GM15510 (cell line): Measurements from ENCODE around the gene SPNS2.

ENCODE experiments used
- POLR2A ChIP-seq: IDR thresholded peaks from 3 replicates; pipeline ENCODE4 v1.6.1; 2011; ENCODE audit warnings: borderline replicate concordance; ENCODE audit not compliant: insufficient read length; ENCODE audit errors: extremely low read depth

The SPNS2 gene

GRCh38 chr17:4492721-4493561, 5.7 kb upstream of the SPNS2 start:
- no peak for TF ChIP-seq POLR2A

GRCh38 chr17:4497101-4497824, 1.4 kb upstream of the SPNS2 start:
- TF ChIP-seq POLR2A: no peak

- TF ChIP-seq POLR2A: no peak
Observed at GRCh38 chr17:4499431-4500190, 930 bp downstream of the SPNS2 start.

- TF ChIP-seq POLR2A: no peak
Observed at GRCh38 chr17:4500191-4500571, 1.5 kb downstream of the SPNS2 start.

GRCh38 chr17:4501295-4501949, 2.7 kb downstream of the SPNS2 start:
- TF ChIP-seq POLR2A: no peak

- TF ChIP-seq POLR2A: no peak
Observed at GRCh38 chr17:4502466-4503154, 3.9 kb downstream of the SPNS2 start.

GRCh38 chr17:4503283-4504025, 4.8 kb downstream of the SPNS2 start:
- no peak for TF ChIP-seq POLR2A

GRCh38 chr17:4504188-4504587, 5.5 kb downstream of the SPNS2 start:
- no peak for TF ChIP-seq POLR2A

GRCh38 chr17:4505187-4505586, 6.5 kb downstream of the SPNS2 start:
- no peak for TF ChIP-seq POLR2A

GRCh38 chr17:4506175-4506813, 7.6 kb downstream of the SPNS2 start:
- TF ChIP-seq POLR2A: no peak

- no peak for TF ChIP-seq POLR2A
Observed at GRCh38 chr17:4506892-4507291, 8.2 kb downstream of the SPNS2 start.

- no peak for TF ChIP-seq POLR2A
Observed at GRCh38 chr17:4507361-4508111, 8.9 kb downstream of the SPNS2 start.
